GDM1 (cell line): ENCODE measurements around the gene RFTN1.
A peak's percentile ranks its signal among the peaks of the same experiment; 100 is the strongest.

ENCODE experiments used
- DNase-seq: peaks from one replicate; lab custom pipeline; 2025; lab: John Stamatoyannopoulos, UW

RFTN1 gene, protein sequence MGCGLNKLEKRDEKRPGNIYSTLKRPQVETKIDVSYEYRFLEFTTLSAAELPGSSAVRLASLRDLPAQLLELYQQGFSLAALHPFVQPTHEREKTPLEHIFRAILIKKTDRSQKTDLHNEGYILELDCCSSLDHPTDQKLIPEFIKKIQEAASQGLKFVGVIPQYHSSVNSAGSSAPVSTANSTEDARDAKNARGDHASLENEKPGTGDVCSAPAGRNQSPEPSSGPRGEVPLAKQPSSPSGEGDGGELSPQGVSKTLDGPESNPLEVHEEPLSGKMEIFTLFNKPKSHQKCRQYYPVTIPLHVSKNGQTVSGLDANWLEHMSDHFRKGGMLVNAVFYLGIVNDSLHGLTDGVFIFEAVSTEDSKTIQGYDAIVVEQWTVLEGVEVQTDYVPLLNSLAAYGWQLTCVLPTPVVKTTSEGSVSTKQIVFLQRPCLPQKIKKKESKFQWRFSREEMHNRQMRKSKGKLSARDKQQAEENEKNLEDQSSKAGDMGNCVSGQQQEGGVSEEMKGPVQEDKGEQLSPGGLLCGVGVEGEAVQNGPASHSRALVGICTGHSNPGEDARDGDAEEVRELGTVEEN

DNA sequence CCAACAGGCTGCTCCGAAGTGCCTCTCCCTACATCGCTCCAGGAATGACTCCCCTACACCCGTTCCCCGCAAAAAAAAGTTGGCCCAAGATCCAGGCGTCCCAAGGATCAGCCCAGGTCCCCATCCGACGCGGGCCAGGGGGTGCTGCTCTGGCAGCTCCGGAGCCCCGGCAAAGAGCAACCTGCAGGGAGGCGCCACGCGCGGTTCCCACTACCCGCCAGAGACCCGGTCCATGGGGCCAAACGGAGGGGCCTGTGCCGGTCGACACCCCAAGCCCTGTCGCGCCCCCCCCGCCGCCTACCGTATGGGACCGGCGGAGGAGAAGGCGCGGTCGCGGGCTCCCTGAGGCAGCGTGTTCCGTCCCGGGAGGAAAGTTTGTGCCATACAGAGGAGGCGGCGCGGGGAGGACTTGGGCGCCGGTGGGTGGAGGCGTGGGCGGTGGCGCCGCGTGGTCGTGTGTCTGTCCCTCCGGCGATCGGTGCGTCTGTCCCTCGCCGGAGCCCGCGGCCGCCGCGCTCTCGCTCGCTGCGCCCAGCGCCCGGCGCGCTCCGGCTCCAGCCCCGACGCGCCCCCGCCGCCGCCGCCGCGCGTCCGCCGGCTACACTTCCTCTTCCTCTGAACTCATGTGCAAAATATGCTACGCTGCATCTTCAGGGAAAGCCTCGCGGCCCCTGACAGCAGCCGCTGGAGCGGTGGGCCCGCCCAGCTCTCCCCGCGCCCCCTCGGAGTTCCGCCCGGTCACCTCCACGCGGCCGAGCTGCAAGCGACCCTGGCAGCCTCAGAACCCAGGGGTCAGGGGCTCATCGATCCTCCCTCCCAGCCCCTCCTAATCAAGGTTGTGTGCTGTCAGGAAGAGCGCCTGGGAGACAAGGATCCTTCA lies at the start of gene RFTN1:
Gene RFTN1 (minus strand): TSS at position 559 of the 880 bp plus-strand sequence. CDS start 19,830 bp downstream, outside the sequence.
- peak; percentile 53 for DNase-seq

DNA sequence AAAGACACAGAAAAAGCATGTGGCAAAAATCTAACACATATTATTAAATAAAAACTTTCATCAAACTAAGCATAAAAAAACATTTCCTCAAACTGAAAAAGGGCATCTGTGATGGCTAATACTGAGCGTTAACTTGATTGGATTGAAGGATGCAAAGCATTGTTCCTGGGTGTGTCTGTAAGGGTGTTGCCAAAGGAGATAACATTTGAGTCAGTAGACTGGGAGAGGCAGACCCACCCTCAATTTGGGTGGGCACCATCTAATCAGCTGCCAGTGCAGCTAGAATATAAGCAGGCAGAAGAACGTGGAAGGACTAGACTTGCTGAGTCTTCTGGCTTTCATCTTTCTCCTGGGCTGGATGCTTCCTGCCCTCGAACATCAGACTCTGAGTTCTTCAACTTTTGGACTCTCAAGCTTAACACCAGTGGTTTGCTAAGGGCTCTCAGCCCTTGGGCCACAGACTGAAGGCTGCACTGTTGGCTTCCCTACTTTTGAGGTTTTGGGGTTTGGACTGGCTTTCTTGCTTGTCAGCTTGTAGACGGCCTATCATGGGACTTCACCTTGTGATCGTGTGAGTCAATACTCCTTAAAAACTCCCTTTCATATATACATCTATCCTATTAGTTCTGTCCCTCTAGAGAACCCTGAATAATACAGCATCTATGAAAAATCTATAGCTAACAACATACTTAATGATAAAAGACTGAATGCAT lies 46.3 kb upstream of the RFTN1 start:
- no peak for DNase-seq

DNA sequence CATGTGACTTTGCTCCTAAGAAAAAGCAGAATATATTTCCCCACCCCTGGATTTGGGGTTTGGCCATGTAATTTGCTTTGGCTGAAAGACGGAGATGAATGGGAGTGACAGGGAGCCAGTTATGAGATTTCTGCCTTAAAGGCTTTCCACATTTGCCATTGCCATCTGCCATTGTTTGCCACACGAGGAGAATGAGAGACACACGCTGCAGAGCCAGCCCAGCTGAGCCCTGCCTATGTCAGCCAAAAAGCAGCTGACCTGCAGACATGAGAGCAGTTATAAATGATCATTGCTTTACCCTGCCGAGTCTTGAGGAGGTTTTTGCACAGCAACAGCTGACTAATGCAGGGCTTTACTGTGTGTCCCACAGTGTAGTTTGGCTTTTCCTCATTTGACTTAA lies 40.6 kb upstream of the RFTN1 start:
- DNase-seq, result no peak

DNA sequence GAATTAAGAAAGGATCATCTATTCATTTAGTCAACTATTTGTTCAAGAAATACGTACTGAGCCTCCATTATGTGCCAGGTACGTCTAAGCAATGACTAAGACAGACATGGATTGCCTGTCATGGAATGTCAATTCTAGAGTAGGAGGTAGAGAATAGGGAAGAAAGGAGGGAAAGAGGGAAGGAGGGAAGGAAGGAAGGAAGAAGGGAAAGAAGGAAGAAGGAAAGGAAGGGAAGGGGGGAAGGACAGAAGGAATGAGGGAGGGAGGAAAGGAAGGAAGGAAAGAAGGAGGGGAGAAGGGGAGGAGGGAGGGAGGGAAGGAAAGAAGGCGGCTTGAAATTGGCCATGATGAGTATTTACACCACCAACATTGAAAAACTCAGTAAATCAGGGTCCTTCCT lies 39.3 kb upstream of the RFTN1 start:
- DNase-seq, result no peak

DNA sequence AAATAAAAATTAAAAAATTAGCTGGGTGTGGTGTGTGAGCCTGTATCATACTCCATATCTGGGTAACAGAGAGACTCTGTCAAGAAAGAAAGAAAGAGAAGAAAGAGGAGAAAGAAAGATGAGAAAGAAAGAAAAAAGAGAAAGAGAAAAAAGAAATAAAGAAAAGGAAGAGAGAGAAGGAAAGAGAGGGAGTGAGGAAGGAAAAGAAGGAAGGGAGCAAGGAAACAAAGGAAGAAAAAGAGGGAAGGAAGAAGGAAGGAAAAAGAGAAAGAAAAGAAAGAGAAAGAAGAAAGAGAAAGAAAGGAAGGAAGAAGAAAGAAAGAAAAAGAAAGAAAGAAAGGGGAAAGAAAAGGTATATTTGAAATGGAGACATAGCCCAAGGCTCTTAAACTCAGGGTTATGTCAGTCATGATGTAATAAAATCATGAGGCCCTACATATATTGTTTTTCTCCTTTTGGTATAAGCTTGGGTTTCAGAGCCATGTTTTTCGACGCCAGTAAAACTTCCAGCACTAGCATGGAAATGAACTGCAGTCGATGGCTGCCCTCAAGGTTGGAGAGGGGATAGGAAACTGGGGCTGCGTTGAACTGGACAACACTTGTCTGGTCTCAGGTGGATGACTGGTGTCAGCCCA lies 38.0 kb upstream of the RFTN1 start:
- no peak for DNase-seq

DNA sequence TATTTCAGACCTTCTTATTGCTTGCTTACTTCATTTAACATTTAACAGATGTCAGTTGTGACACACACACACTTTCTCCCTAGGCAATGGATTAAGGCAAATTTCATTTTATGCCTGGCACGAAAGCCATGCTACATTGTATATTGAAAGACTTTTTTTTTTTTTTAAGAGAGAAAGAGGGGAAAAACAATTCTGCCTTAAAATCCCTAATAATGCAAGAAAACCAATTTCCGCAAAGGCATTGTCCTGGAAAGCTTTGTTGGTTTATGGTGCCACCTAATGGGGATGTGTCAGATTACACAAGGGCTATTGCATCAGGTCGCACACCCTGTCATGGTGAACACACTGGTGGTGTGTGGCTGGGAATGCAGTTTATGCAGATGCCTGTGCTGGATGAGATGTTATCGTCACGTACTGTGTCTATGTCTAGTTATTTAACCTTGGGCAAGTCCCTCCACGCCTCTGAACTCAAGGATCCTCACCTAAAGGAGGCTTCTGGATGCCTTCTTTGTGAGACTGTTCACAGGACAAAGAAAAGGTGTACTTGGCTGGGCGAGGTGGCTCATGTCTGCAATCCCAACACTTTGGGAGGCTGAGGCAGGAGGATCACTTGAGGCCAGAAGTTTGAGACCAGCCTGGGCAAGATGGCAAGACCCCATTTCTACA lies 37.3 kb upstream of the RFTN1 start:
- peak; percentile 64 for DNase-seq

DNA sequence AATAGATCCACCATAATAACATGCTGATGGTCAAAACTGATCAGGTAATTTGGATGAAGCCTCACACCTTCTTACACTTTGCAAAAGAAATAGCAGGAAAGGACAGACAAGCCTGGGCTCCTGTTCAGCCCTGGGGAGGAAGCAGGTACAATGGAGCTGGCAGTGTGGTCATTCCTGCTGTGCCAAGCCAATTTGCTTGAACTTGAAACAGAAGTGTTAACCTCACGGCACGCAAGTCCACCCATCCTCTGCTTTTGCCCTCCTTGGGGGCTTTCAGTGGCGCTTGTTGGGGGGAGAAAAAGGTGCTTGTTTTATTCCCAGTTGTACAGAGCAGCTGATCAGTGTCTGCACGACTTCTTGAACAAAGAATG lies 36.8 kb upstream of the RFTN1 start:
- DNase-seq, result no peak

DNA sequence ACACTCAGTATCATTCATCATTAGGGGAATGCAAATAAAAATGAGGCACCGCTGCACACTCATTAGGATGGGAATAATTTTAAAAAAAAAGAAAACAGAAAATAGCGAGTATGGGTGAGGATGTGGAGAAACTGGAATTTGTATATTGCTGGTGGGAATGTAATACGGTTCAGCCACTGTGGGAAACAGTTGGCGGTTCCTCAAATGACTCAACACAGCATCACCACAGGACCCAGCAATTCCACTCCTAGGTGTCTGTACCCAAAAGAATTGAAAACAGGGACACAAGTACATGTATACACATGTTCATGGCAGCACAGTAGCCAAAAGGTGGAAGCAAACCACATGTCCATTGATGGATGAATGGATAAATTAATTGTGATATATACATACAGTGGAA lies 35.2 kb upstream of the RFTN1 start:
- DNase-seq, result no peak

DNA sequence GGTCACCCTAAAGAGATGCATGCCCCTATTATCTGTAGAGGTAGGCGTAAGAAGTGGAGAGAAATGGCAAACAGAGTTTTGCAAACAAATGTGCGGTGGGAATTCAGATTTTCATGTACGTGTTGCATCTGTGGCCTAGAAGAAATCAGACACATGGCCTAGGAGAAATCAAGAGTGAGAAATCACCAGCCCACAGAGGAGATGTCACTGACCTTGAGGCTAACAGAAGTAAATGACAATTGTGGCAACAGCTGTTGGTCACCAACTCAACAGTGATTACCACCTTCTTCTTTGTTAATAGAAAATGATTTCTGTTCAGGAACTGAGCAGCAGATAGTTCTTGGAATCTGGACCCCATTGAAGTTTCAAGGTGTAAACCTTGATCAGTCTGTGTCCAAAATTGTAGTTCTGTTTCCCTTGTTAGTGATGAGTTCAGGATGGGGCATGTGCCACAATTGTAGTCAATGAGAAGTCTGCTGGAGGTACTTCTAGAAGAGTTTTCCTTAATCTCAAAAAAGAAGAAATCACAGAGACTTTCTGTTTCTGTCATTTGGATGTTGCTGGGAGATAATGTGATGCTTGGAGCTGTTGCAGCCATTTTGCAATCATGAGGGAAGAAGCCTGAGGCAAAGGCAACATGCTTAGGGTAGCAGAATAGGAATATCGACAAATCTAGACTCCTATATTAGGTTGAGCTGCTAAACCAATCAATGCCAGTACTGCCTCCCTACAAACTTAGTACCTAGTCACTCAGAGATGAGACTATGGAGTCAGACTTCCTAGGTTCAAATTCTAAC lies 34.3 kb upstream of the RFTN1 start:
- no peak for DNase-seq

DNA sequence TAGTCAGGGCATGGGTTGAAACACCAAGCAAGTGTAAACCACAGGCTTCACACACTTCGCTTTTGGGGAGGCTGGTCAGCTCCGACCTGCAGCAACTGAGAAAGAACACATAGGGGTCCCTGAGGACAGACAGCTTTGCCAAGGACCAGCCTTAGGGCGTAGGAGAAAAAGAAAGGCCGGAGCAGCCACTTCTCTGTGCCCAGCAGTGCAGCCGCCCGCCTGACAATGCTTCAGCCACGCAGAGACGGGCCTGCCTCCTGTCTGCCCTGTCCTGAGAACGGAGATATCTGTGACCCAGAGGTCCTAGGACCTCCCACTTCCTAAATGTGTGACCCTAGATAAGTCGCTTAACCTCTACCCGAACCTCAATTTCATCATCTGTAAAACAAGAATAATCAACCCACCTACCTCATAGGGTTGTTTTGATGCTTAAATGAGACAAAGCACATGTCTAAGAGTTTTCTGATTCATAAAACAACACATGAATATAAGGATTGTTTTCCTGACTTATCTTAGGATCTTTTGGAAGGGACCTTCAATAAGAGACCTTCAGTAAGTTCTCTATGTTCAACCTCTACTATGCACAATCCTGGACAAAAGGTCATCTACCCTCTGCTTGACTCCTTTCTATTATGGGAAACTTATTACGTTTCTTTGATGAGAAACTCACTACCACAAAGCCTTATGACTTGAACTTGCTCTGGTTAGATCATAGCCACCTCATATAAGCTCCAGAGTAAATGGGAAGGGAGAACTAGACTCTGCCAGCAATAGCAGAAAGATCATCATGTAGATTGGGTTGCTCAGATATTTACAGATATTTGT lies 32.9 kb upstream of the RFTN1 start:
- no peak for DNase-seq

DNA sequence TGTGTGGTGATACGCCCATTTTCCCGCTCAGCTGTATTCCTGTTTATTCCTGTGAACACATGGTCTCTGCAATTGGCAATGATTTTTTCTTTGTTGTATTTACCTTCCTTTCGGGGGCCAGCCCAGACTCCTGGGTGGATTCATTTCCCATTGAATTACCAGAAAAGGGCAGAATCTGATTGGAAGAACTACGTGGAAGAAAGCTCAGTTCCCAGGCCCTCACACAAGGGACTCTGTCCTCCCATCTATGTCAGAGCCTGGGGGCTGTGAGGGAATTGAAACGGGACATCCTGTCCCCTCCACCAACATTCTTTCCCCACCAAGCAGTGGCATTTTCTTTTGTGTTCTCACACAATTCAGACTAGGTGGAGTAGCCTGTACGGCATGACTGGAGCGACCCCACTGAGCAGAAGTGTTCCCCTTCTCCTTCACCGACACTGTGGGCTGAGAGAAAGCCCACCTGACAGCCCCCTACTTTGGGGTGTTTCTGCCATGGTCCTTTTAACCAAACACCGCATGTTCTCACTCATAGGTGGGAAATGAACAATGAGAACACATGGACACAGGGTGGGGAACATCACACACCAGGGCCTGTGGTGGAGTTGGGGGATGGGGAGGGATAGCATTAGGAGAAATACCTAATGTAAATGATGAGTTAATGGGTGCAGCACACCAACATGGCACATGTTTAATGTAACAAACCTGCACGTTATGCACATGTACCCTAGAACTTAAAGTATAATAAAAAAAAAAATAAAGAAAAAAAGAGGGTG lies 32.1 kb upstream of the RFTN1 start:
- no peak for DNase-seq

DNA sequence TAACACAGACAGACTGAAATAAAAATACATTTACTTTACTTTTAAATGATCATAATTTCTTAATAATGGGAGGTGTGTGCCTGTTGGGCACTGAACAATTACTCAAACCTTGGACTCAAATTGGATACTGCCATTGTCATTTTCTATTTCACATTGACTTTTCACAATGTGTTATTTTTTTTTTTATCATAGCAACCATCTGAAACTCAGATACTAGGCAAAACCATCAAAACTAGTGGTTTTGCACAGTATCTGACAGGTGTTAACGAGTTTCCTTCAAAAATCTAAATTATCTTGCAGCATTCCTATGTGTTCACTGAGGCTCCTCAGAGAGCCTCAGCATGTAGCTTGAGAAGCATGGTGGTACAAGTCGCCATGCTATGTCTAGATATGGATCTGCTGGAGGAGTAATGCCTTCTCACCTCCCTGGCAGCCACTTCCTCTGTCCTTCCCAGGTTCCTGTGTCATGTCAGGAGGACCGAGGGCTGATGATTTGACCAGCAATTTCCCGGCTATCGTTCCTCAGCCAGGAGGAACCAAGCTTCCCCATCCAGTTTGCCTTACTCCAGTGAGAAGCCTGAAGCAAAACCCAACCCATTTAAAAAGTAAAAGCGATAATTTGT lies 29.9 kb upstream of the RFTN1 start:
- no peak for DNase-seq

DNA sequence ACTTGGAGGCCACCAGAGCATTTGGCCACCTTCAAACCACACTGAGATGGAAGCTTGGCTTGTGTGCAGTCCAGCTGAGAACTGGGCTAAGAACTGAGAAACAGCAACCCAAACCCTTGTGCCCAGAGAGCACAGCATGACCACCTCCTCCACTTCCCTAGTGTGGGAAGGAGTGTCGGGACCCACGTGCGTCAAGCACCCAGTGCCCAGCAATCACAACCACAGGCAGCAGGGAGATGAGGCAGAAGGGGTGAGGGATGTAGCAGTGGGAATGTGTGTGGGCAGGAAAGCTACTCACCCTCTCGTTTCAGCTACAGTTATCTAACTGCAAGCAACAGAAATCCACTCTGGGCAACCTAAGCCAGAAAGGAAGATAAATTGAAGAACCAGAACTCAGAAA lies 25.0 kb upstream of the RFTN1 start:
- no peak for DNase-seq

DNA sequence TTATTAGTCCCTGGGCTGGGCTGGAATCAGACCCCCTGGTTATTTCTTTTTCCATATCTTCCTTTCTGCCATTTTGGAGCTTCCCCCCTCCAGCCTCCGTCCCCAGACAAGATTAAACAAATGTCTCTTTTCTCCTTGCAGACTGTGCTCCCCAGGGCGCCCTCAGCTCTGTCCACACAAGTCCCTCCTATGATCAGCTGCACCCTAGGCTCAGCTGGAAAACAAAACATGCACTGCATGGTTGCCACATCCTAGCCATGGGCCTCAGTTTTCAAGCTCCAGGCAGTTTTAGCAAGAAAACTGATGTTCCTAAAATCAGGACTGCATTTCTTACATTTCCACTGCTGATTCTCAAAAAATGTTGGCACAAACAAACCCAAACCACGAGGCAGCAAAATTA lies 23.5 kb upstream of the RFTN1 start:
- DNase-seq, result no peak

DNA sequence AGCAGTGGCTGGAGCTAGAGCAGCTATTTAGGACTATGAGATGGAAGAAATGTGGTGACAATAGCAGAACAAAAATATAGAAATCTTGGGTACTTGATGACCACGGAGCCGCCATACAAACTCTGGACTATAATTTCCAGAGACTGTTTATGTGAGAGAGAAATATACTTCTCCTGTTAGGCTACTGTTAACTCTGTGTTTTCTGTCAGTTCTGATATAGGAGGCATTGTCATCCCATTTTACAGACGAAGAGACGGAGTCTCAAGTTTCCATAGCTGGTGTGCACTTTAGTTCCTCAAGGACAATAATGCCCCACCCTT lies 22.8 kb upstream of the RFTN1 start:
- DNase-seq, result no peak

DNA sequence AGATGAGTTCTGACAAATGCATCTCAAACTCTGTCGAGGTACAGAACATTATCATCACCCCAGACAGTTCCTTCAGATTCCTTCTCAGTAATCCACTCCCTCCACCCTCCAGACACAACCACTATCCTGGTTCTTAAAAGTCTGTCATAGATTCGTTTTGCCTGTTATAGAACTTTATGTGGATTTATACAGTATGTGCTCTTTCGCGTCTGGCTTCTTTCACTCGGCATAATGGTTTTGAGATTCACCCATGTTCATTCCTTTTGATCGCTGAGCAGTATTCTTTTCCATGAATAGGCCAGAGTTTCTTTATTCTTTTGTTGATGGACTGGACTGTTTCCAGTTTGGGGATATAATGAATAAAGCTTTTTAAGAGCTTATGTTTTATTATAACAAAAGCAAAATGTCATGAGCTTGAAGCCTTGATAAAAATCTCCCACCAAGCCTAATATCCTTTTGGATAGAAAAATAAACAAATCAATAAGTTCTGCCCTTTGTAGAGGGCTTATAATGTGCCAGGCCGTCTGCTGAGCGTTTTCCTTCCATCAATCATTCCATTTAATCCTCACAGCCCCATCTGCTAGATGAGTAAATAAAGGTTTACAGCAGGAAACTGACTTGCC lies 21.3 kb upstream of the RFTN1 start:
- DNase-seq, result no peak

DNA sequence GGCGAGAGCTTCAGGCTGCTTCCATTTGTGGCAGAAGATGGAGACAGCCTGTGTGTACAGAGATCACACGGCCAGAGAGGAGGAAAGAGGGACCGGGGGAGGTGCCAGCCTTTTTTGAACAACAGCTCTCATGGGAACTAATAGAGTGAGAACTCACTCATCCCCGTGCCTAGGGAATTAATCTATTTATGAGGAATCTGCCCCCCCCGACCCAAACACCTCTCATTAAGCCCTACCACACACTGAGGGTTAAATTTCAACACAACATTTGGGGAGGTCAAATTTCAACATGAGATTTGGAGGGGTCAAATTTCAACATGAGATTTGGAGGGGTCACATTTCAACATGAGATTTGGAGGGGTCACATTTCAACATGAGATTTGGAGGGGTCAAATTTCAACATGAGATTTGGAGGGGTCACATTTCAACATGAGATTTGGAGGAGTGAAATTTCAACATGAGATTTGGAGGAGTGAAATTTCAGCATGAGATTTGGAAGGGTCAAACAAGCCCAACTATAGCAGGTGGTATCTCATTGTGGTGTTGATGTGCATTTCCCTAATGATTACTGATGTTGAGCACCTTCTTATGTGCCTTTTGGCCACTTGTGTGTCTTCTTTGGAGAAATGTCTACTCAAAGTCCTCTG lies 20.6 kb upstream of the RFTN1 start:
- DNase-seq, result no peak
